ENCODE results near the gene RMND5A.
"Not testable (repeated sequence)": the region's sequence is repeated elsewhere in the genome, so short reads cannot be mapped to it uniquely, and the experiment has no call there.

Gene RMND5A

GRCh38 chr2:86686460-86686859 lies 33.6 kb upstream of the RMND5A start:
- H3K36me3 ChIP-seq (ENCODE audit: control insufficient read depth, insufficient read depth, low read length), result no peaks in the 10 kb centered on the region
- WGBS, 2 experiments (ENCODE audit: insufficient coverage in 2 of 2), result 82 to 100% methylated on average over 2 of the region's 5 CpGs
- H3K4me3 ChIP-seq (ENCODE audit: extremely low read depth, insufficient read depth, low read length, poor library complexity, severe bottlenecking), result no peak overlapping the region
- H3K4me1 ChIP-seq (ENCODE audit: control insufficient read depth, insufficient read depth, low read length, poor library complexity, severe bottlenecking), result no peaks in the 10 kb centered on the region
- H3K27ac ChIP-seq (ENCODE audit: low read depth, low read length, severe bottlenecking), result no peak overlapping the region
- no peaks in the 10 kb centered on the region for H3K9me3 ChIP-seq (ENCODE audit: control insufficient read depth, low read length)

GRCh38 chr2:86686905-86687304 lies 33.2 kb upstream of the RMND5A start:
- 64 to 100% methylated on average over 1 of the region's 2 CpGs for WGBS, 2 experiments (ENCODE audit: insufficient coverage in 2 of 2)
- Histone ChIP-seq H3K27ac (ENCODE audit: low read depth, low read length, severe bottlenecking) (peak overlapping the region; percentile 24), H3K9me3 (ENCODE audit: control insufficient read depth, low read length) (no peaks in the 10 kb centered on the region), H3K36me3 (ENCODE audit: control insufficient read depth, insufficient read depth, low read length) (no peaks in the 10 kb centered on the region), H3K4me1 (ENCODE audit: control insufficient read depth, insufficient read depth, low read length, poor library complexity, severe bottlenecking) (no peaks in the 10 kb centered on the region), H3K4me3 (ENCODE audit: extremely low read depth, insufficient read depth, low read length, poor library complexity, severe bottlenecking) (no peak overlapping the region)

GRCh38 chr2:86695053-86695691 lies 24.9 kb upstream of the RMND5A start:
- Histone ChIP-seq H3K4me3 (ENCODE audit: extremely low read depth, insufficient read depth, low read length, poor library complexity, severe bottlenecking) (no peak overlapping the region), H3K4me1 (ENCODE audit: control insufficient read depth, insufficient read depth, low read length, poor library complexity, severe bottlenecking) (no peaks in the 10 kb centered on the region), H3K36me3 (ENCODE audit: control insufficient read depth, insufficient read depth, low read length) (no peaks in the 10 kb centered on the region), H3K27ac (ENCODE audit: low read depth, low read length, severe bottlenecking) (no peak overlapping the region), H3K9me3 (ENCODE audit: control insufficient read depth, low read length) (peaks cover 17% of the 10 kb centered on the region)
- 97 to 98% methylated on average over 4 to 5 of the region's 9 CpGs for WGBS, 2 experiments (ENCODE audit: insufficient coverage in 2 of 2)

- Histone ChIP-seq H3K4me3 (ENCODE audit: extremely low read depth, insufficient read depth, low read length, poor library complexity, severe bottlenecking) (no peak overlapping the region), H3K4me1 (ENCODE audit: control insufficient read depth, insufficient read depth, low read length, poor library complexity, severe bottlenecking) (no peaks in the 10 kb centered on the region), H3K27ac (ENCODE audit: low read depth, low read length, severe bottlenecking) (no peak overlapping the region), H3K9me3 (ENCODE audit: control insufficient read depth, low read length) (peaks cover 14% of the 10 kb centered on the region), H3K36me3 (ENCODE audit: control insufficient read depth, insufficient read depth, low read length) (no peaks in the 10 kb centered on the region)
Observed at GRCh38 chr2:86697551-86698104, 22.5 kb upstream of the RMND5A start.

GRCh38 chr2:86700690-86701089 lies 19.4 kb upstream of the RMND5A start:
- H3K4me3 ChIP-seq (ENCODE audit: extremely low read depth, insufficient read depth, low read length, poor library complexity, severe bottlenecking), result no peak overlapping the region
- H3K36me3 ChIP-seq (ENCODE audit: control insufficient read depth, insufficient read depth, low read length), result no peaks in the 10 kb centered on the region
- no peak overlapping the region for H3K27ac ChIP-seq (ENCODE audit: low read depth, low read length, severe bottlenecking)
- peaks cover 10% of the 10 kb centered on the region for H3K4me1 ChIP-seq (ENCODE audit: control insufficient read depth, insufficient read depth, low read length, poor library complexity, severe bottlenecking)
- H3K9me3 ChIP-seq (ENCODE audit: control insufficient read depth, low read length), result peaks cover 3% of the 10 kb centered on the region
- 67% methylated on average over 1 of the region's 1 CpG; no CpG with 5 or more reads in 1 of the 2 experiments for WGBS, 2 experiments (ENCODE audit: insufficient coverage in 2 of 2)

GRCh38 chr2:86703704-86704361 lies 16.3 kb upstream of the RMND5A start:
- no peak overlapping the region for H3K27ac ChIP-seq (ENCODE audit: low read depth, low read length, severe bottlenecking)
- H3K4me3 ChIP-seq (ENCODE audit: extremely low read depth, insufficient read depth, low read length, poor library complexity, severe bottlenecking), result no peak overlapping the region
- H3K4me1 ChIP-seq (ENCODE audit: control insufficient read depth, insufficient read depth, low read length, poor library complexity, severe bottlenecking), result peaks cover 10% of the 10 kb centered on the region
- H3K9me3 ChIP-seq (ENCODE audit: control insufficient read depth, low read length), result peaks cover 7% of the 10 kb centered on the region
- 79 to 83% methylated on average over 7 to 8 of the region's 14 CpGs for WGBS, 2 experiments (ENCODE audit: insufficient coverage in 2 of 2)
- H3K36me3 ChIP-seq (ENCODE audit: control insufficient read depth, insufficient read depth, low read length), result no peaks in the 10 kb centered on the region

- 76 to 87% methylated on average over 3 to 4 of the region's 4 CpGs for WGBS, 2 experiments (ENCODE audit: insufficient coverage in 2 of 2)
- Histone ChIP-seq H3K4me1 (ENCODE audit: control insufficient read depth, insufficient read depth, low read length, poor library complexity, severe bottlenecking) (peaks cover 10% of the 10 kb centered on the region), H3K27ac (ENCODE audit: low read depth, low read length, severe bottlenecking) (no peak overlapping the region), H3K36me3 (ENCODE audit: control insufficient read depth, insufficient read depth, low read length) (no peaks in the 10 kb centered on the region), H3K4me3 (ENCODE audit: extremely low read depth, insufficient read depth, low read length, poor library complexity, severe bottlenecking) (no peak overlapping the region), H3K9me3 (ENCODE audit: control insufficient read depth, low read length) (peaks cover 7% of the 10 kb centered on the region)
Observed at GRCh38 chr2:86704459-86704971, 15.6 kb upstream of the RMND5A start.

GRCh38 chr2:86706220-86706619 lies 13.9 kb upstream of the RMND5A start:
- Histone ChIP-seq H3K36me3 (ENCODE audit: control insufficient read depth, insufficient read depth, low read length) (no peaks in the 10 kb centered on the region), H3K4me1 (ENCODE audit: control insufficient read depth, insufficient read depth, low read length, poor library complexity, severe bottlenecking) (peaks cover 10% of the 10 kb centered on the region), H3K27ac (ENCODE audit: low read depth, low read length, severe bottlenecking) (no peak overlapping the region), H3K9me3 (ENCODE audit: control insufficient read depth, low read length) (peaks cover 7% of the 10 kb centered on the region), H3K4me3 (ENCODE audit: extremely low read depth, insufficient read depth, low read length, poor library complexity, severe bottlenecking) (no peak overlapping the region)
- WGBS, 2 experiments (ENCODE audit: insufficient coverage in 2 of 2), result 94 to 100% methylated on average over 1 to 6 of the region's 6 CpGs

- peaks cover 10% of the 10 kb centered on the region for H3K4me1 ChIP-seq (ENCODE audit: control insufficient read depth, insufficient read depth, low read length, poor library complexity, severe bottlenecking)
- H3K9me3 ChIP-seq (ENCODE audit: control insufficient read depth, low read length), result peaks cover 7% of the 10 kb centered on the region
- no peak overlapping the region for H3K4me3 ChIP-seq (ENCODE audit: extremely low read depth, insufficient read depth, low read length, poor library complexity, severe bottlenecking)
- H3K27ac ChIP-seq (ENCODE audit: low read depth, low read length, severe bottlenecking), result no peak overlapping the region
- WGBS, 2 experiments (ENCODE audit: insufficient coverage in 2 of 2), result no CpG with 5 or more reads among the region's 2 CpGs
- H3K36me3 ChIP-seq (ENCODE audit: control insufficient read depth, insufficient read depth, low read length), result no peaks in the 10 kb centered on the region
Observed at GRCh38 chr2:86706935-86707334, 13.2 kb upstream of the RMND5A start.

GRCh38 chr2:86708126-86708525 lies 12.0 kb upstream of the RMND5A start:
- H3K4me1 ChIP-seq (ENCODE audit: control insufficient read depth, insufficient read depth, low read length, poor library complexity, severe bottlenecking), result peaks cover 10% of the 10 kb centered on the region
- not testable (repeated sequence) for H3K4me3 ChIP-seq (ENCODE audit: extremely low read depth, insufficient read depth, low read length, poor library complexity, severe bottlenecking); H3K36me3 ChIP-seq (ENCODE audit: control insufficient read depth, insufficient read depth, low read length); H3K9me3 ChIP-seq (ENCODE audit: control insufficient read depth, low read length); H3K27ac ChIP-seq (ENCODE audit: low read depth, low read length, severe bottlenecking)
- 88 to 100% methylated on average over 3 of the region's 4 CpGs for WGBS, 2 experiments (ENCODE audit: insufficient coverage in 2 of 2)

All from mesodermal cell (in vitro differentiated cells).